ENCODE measurements around the gene SRRM3.

DNA sequence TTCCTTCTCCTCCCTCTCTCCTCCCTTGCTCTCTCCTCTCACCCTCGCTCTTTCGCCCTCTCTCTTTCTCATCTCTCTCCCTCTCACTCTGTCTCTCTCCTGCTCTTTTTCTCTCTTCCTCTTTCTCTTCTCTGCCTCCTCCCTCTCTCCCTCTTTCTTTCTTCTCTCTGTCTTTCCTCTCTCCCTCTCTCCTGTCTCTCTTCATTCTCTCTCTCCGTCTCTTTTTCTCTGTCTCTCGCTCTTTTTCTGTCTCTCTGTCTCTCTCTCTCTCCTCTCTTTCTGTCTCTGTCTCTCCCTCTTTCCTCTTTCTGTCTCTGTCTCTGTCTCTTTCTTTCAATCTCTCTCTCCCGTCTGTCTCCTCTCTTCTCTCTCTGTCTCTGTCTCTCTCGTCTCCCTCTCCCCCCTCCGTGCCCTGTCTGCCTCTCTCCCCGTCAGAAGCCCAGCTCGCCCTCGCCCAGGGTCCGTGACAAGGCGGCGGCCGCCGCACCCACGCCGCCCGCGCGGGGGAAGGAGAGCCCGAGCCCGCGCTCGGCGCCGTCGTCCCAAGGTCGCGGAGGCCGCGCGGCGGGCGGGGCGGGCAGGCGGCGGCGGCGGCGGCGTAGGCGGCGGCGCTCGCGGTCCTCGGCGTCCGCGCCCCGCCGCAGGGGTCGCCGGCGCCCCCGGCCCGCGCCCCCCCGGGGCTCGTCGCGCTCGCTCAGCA lies 79.5 kb downstream of the SRRM3 start:
- TF ChIP-seq, protein P1, sequence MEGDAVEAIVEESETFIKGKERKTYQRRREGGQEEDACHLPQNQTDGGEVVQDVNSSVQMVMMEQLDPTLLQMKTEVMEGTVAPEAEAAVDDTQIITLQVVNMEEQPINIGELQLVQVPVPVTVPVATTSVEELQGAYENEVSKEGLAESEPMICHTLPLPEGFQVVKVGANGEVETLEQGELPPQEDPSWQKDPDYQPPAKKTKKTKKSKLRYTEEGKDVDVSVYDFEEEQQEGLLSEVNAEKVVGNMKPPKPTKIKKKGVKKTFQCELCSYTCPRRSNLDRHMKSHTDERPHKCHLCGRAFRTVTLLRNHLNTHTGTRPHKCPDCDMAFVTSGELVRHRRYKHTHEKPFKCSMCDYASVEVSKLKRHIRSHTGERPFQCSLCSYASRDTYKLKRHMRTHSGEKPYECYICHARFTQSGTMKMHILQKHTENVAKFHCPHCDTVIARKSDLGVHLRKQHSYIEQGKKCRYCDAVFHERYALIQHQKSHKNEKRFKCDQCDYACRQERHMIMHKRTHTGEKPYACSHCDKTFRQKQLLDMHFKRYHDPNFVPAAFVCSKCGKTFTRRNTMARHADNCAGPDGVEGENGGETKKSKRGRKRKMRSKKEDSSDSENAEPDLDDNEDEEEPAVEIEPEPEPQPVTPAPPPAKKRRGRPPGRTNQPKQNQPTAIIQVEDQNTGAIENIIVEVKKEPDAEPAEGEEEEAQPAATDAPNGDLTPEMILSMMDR (IDR thresholded peaks at IDR 0.05) = no peak
- TF ChIP-seq POLR2A (IDR thresholded peaks at IDR 0.05) (no peak), POLR2AphosphoS5 (IDR thresholded peaks at IDR 0.05) (no peak)

Data from gastroesophageal sphincter (tissue), 3 donors.